ENCODE data around the gene RAB31.

- no peak for TF ChIP-seq CTCF (IDR thresholded peaks at IDR 0.05)
- no peak for TF ChIP-seq POLR2A (IDR thresholded peaks at IDR 0.05)
Observed at GRCh38 chr18:9726175-9726574, 18.1 kb downstream of the RAB31 start.

All from lower leg skin (tissue), 3 donors.